ENCODE data around the gene PNPLA3. TPM values are rescaled to one million over a fixed set of nuclear protein-coding genes. Genes with fewer than 3 reads are reported as not detected.

Gene PNPLA3
- total RNA-seq, 2 donors from 2014 or later: 0.16 TPM; not detected in 1

GRCh38 chr22:43955040-43955882 is 31.7 kb downstream of the PNPLA3 start, which contains the start of gene SAMM50:
SAMM50 (plus strand) TSS chr22:43955442; CDS start chr22:43955578, 136 bp downstream.
- DNase-seq (ENCODE audit: low spot score): peak; percentile 93
- Histone ChIP-seq H3K27me3 (no peaks in the 10 kb centered on the region), H3K9me3 (no peaks in the 10 kb centered on the region), H3K36me3 (no peaks in the 10 kb centered on the region), H3K4me1 (peaks cover 0 to 35% of the 10 kb centered on the region in 2 donors), H3K27ac (peak within 1 kb of the TSS; percentile 78 to 92), H3K4me3 (peak within 1 kb of the TSS; percentile 83 to 89)
- TF ChIP-seq CTCF (IDR thresholded peaks at IDR 0.05): peak in 1 of 2 donors; percentile 12

- Histone ChIP-seq H3K9me3 (no peaks in the 10 kb centered on the region), H3K27me3 (no peaks in the 10 kb centered on the region), H3K36me3 (no peaks in the 10 kb centered on the region)
These were observed 32.5 kb downstream of the PNPLA3 start for GRCh38 chr22:43955883-43956782.

GRCh38 chr22:43956805-43957463 is 33.3 kb downstream of the PNPLA3 start:
- no peak for DNase-seq (ENCODE audit: low spot score)
- Histone ChIP-seq H3K4me1 (peaks cover 0 to 35% of the 10 kb centered on the region in 2 donors), H3K27ac (no peak overlapping the region), H3K36me3 (no peaks in the 10 kb centered on the region), H3K27me3 (no peaks in the 10 kb centered on the region), H3K4me3 (no peak overlapping the region), H3K9me3 (no peaks in the 10 kb centered on the region)
- TF ChIP-seq CTCF (IDR thresholded peaks at IDR 0.05): no peak

More at GRCh38 chr22:43955883-43956782, 32.5 kb downstream of the PNPLA3 start:
- no peak for TF ChIP-seq CTCF (IDR thresholded peaks at IDR 0.05)
- Histone ChIP-seq H3K27ac (peak overlapping the region; percentile 78 to 92), H3K4me1 (peaks cover 0 to 35% of the 10 kb centered on the region in 2 donors), H3K4me3 (peak overlapping the region; percentile 83 to 89)
- DNase-seq (ENCODE audit: low spot score): no peak

GRCh38 chr22:43957871-43958270 is 34.3 kb downstream of the PNPLA3 start:
- no peak for TF ChIP-seq CTCF (IDR thresholded peaks at IDR 0.05)
- Histone ChIP-seq H3K4me1 (peaks cover 0 to 35% of the 10 kb centered on the region in 2 donors), H3K9me3 (no peaks in the 10 kb centered on the region), H3K4me3 (no peak overlapping the region), H3K27me3 (no peaks in the 10 kb centered on the region), H3K36me3 (no peaks in the 10 kb centered on the region), H3K27ac (no peak overlapping the region)
- no peak for DNase-seq (ENCODE audit: low spot score)

- no peaks in the 10 kb centered on the region for H3K27me3 ChIP-seq
- no peak overlapping the region for H3K27ac ChIP-seq
- no peak for TF ChIP-seq CTCF (IDR thresholded peaks at IDR 0.05)
- DNase-seq (ENCODE audit: low spot score): no peak
- H3K9me3 ChIP-seq: no peaks in the 10 kb centered on the region
- H3K4me3 ChIP-seq: no peak overlapping the region
- H3K4me1 ChIP-seq: no peaks in the 10 kb centered on the region
- H3K36me3 ChIP-seq: peaks cover 61% of the 10 kb centered on the region
These were observed 40.8 kb downstream of the PNPLA3 start for GRCh38 chr22:43964314-43964857.
